ENCODE measurements around the gene THBS4. TPM values are rescaled to one million over a fixed set of nuclear protein-coding genes. Genes with fewer than 3 reads are reported as not detected.

The THBS4 gene
- total RNA-seq, result 0.29 and 1.3 TPM in 2 replicates

GRCh38 chr5:80034962-80035821 lies at the start of gene THBS4:
Gene THBS4 (plus strand): TSS chr5:80035348. CDS start chr5:80035538, 190 bp downstream.
- no peak within 1 kb of the TSS for H3K4me3 ChIP-seq (ENCODE audit: low read depth, low read length)
- TF ChIP-seq CTCF (conservative IDR thresholded peaks at IDR 0.05; ENCODE audit: low read depth, low read length), result no peak
- DNase-seq (ENCODE audit: low read depth), result no peak

GRCh38 chr5:79986260-79986659 lies 48.9 kb upstream of the THBS4 start:
- H3K4me3 ChIP-seq (ENCODE audit: low read depth, low read length), result no peak overlapping the region
- DNase-seq (ENCODE audit: low read depth), result no peak
- no peak for TF ChIP-seq CTCF (conservative IDR thresholded peaks at IDR 0.05; ENCODE audit: low read depth, low read length)

GRCh38 chr5:79990205-79990597 lies 44.9 kb upstream of the THBS4 start:
- no peak for TF ChIP-seq CTCF (conservative IDR thresholded peaks at IDR 0.05; ENCODE audit: low read depth, low read length)
- DNase-seq (ENCODE audit: low read depth), result no peak
- peak overlapping the region; percentile 97 for H3K4me3 ChIP-seq (ENCODE audit: low read depth, low read length)

GRCh38 chr5:79990598-79991507 lies 44.3 kb upstream of the THBS4 start, which contains the start of gene MTX3:
Gene MTX3 (minus strand): TSS chr5:79991262. CDS start chr5:79991238, 24 bp downstream.
- peak within 1 kb of the TSS; percentile 97 for H3K4me3 ChIP-seq (ENCODE audit: low read depth, low read length)
- TF ChIP-seq CTCF (conservative IDR thresholded peaks at IDR 0.05; ENCODE audit: low read depth, low read length), result no peak
- DNase-seq (ENCODE audit: low read depth), result no peak

- TF ChIP-seq CTCF (conservative IDR thresholded peaks at IDR 0.05; ENCODE audit: low read depth, low read length), result no peak
- no peak overlapping the region for H3K4me3 ChIP-seq (ENCODE audit: low read depth, low read length)
- DNase-seq (ENCODE audit: low read depth), result no peak
Observed at GRCh38 chr5:79992891-79993657, 42.1 kb upstream of the THBS4 start.

- TF ChIP-seq CTCF (conservative IDR thresholded peaks at IDR 0.05; ENCODE audit: low read depth, low read length), result no peak
- no peak overlapping the region for H3K4me3 ChIP-seq (ENCODE audit: low read depth, low read length)
- DNase-seq (ENCODE audit: low read depth), result no peak
Observed at GRCh38 chr5:79999722-80000121, 35.4 kb upstream of the THBS4 start.
